HepG2 (cell line): ENCODE measurements around the gene CCL23. TPM values are rescaled to one million over a fixed set of nuclear protein-coding genes. Genes with fewer than 3 reads are reported as not detected.

Experiments
- CHCHD3 ChIP-seq: sonication (generic); formaldehyde crosslinking; IDR thresholded peaks from 2 replicates; pipeline ENCODE4 v1.8.0; 2022; ENCODE audit warnings: mild to moderate bottlenecking, missing genetic modification reagents, moderate library complexity
- ELF4 ChIP-seq: sonication (generic); formaldehyde crosslinking; IDR thresholded peaks from 2 replicates; pipeline ENCODE4 v1.5.0; 2020; ENCODE audit warnings: missing genetic modification reagents, mild to moderate bottlenecking, moderate library complexity, borderline replicate concordance
- FIP1L1 ChIP-seq: fragments of 200-400 bp; formaldehyde crosslinking; IDR thresholded peaks from 2 replicates; pipeline ENCODE4 v1.6.1; 2018; ENCODE audit warnings: low read depth, mild to moderate bottlenecking, low read length, moderate library complexity, borderline replicate concordance; ENCODE audit not compliant: insufficient read depth
- FOXP4 ChIP-seq: sonication (generic); formaldehyde crosslinking; IDR thresholded peaks from 2 replicates; pipeline ENCODE4 v1.4.0; 2020; ENCODE audit warnings: missing genetic modification reagents
- KLF16 ChIP-seq, 2 experiments: sonication (generic) in 1 of 2; formaldehyde crosslinking in 1 of 2; IDR thresholded peaks; 2 replicates each; pipeline versions ENCODE4 v1.6.1 to v1.8.0; 2016 to 2023; ENCODE audit warnings: missing genetic modification reagents in 2 of 2, missing compliant biosample characterization in 1 of 2
- MAFG ChIP-seq: sonication (generic); formaldehyde crosslinking; IDR thresholded peaks from 2 replicates; pipeline ENCODE4 v1.5.1; 2020; ENCODE audit warnings: mild to moderate bottlenecking, missing genetic modification reagents
- NR2F6 ChIP-seq, 2 experiments: IDR thresholded peaks; 2 replicates each; pipeline ENCODE4 v1.6.1; 2016; ENCODE audit warnings: antibody characterized with exemption in 1 of 2, mild to moderate bottlenecking in 1 of 2
- RBM39 ChIP-seq: fragments of 200-400 bp; formaldehyde crosslinking; IDR thresholded peaks from one replicate; pipeline ENCODE4 v1.6.1; 2018; ENCODE audit warnings: antibody characterized with exemption, mild to moderate bottlenecking, low read depth, low read length; ENCODE audit not compliant: poor library complexity, severe bottlenecking
- SNAPC4 ChIP-seq: sonication (generic); formaldehyde crosslinking; IDR thresholded peaks from 2 replicates; pipeline ENCODE4 v1.4.0; 2020; ENCODE audit warnings: mild to moderate bottlenecking, missing genetic modification reagents
- TIGD3 ChIP-seq: sonication (generic); formaldehyde crosslinking; IDR thresholded peaks from 2 replicates; pipeline ENCODE4 v1.5.1; 2020; ENCODE audit warnings: mild to moderate bottlenecking, missing genetic modification reagents, borderline replicate concordance
- ZFP37 ChIP-seq: sonication (generic); formaldehyde crosslinking; IDR thresholded peaks from 2 replicates; pipeline ENCODE4 v1.4.0; 2020; ENCODE audit warnings: missing genetic modification reagents, borderline replicate concordance
- ZNF3 ChIP-seq: IDR thresholded peaks from 2 replicates; pipeline ENCODE4 v1.7.0; 2017; ENCODE audit warnings: inconsistent platforms
- ZNF512B ChIP-seq: sonication (generic); formaldehyde crosslinking; IDR thresholded peaks from 2 replicates; pipeline ENCODE4 v1.5.1; 2020; ENCODE audit warnings: missing genetic modification reagents, mild to moderate bottlenecking, borderline replicate concordance
- ZNF720 ChIP-seq: sonication (generic); formaldehyde crosslinking; IDR thresholded peaks from 2 replicates; pipeline ENCODE4 v1.4.0; 2020; ENCODE audit warnings: missing genetic modification reagents
- ZNF768 ChIP-seq: sonication (generic); formaldehyde crosslinking; IDR thresholded peaks from 2 replicates; pipeline ENCODE4 v1.4.0; 2020; ENCODE audit warnings: missing genetic modification reagents
- ZNF780A ChIP-seq: sonication (generic); formaldehyde crosslinking; IDR thresholded peaks from 2 replicates; pipeline ENCODE4 v1.8.0; 2022; ENCODE audit warnings: mild to moderate bottlenecking, missing genetic modification reagents, moderate library complexity
- ZSCAN25 ChIP-seq: sonication (generic); formaldehyde crosslinking; IDR thresholded peaks from 2 replicates; pipeline ENCODE4 v1.8.0; 2022; ENCODE audit warnings: mild to moderate bottlenecking, missing genetic modification reagents
- ZSCAN30 ChIP-seq: sonication (generic); formaldehyde crosslinking; IDR thresholded peaks from 2 replicates; pipeline ENCODE4 v1.5.0; 2020; ENCODE audit warnings: mild to moderate bottlenecking, missing genetic modification reagents
- polyA plus RNA-seq, 8 experiments: library from polyadenylated mRNA; depleted of rRNA in 3 of 8; stranded (reverse) in 7 of 8; unstranded in 1 of 8; fragments of >200 nt; fragmentation: Illumina TruSeq in 4 of 8; extraction: Trizol in 4 of 8; gene quantifications; 2 replicates each; pipeline versions ENCODE4 v1.2.1 to v1.2.3, GENCODE V29; 2011 to 2016; ENCODE audit warnings: low read depth in 4 of 8, missing spikeins in 1 of 8, mixed read lengths in 1 of 8; ENCODE audit not compliant: insufficient read depth in 1 of 8
- total RNA-seq, 5 experiments: library from RNA; depleted of rRNA; stranded (reverse); fragments of >200 nt; fragmentation: Illumina TruSeq; extraction: Trizol; gene quantifications; 2 replicates each; pipeline ENCODE4 v1.2.3, GENCODE V29; 2016; ENCODE audit warnings: low read depth in 1 of 5

Gene CCL23
- total and polyA plus RNA-seq, 2 of the 13 experiments (the other 11 are each of a cell fraction or from before 2014, with no cell fraction given), result not detected

GRCh38 chr17:36008998-36009665, 8.6 kb downstream of the CCL23 start (continued):
- no peak for TF ChIP-seq SNAPC4 (CRISPR knock-in tag)
- no peak for TF ChIP-seq CHCHD3 (CRISPR knock-in tag)
- no peak for TF ChIP-seq NR2F6 (IDR thresholded peaks at IDR 0.05)
- no peak for TF ChIP-seq NR2F6 (CRISPR knock-in tag; IDR thresholded peaks at IDR 0.05)
- TF ChIP-seq ZNF780A (CRISPR knock-in tag), result no peak
- TF ChIP-seq ZNF768, result no peak; the same call in 1 of the 2 replicates
- no peak for TF ChIP-seq ZNF3 (CRISPR knock-in tag)
- TF ChIP-seq ZFP37 (CRISPR knock-in tag), result no peak
- no peak for TF ChIP-seq ZNF720 (CRISPR knock-in tag)
- TF ChIP-seq ZSCAN30 (CRISPR knock-in tag), result no peak
- TF ChIP-seq ELF4 (CRISPR knock-in tag), result no peak
- peak; percentile 48 for TF ChIP-seq RBM39
- no peak for TF ChIP-seq ZNF512B
- no peak for TF ChIP-seq TIGD3 (CRISPR knock-in tag)
- TF ChIP-seq KLF16 (CRISPR knock-in tag; IDR thresholded peaks at IDR 0.05), result no peak
- TF ChIP-seq FIP1L1, result no peak
- TF ChIP-seq FOXP4, result no peak
- TF ChIP-seq ZSCAN25, result peak; percentile 62
- TF ChIP-seq MAFG (CRISPR knock-in tag), result no peak
